ENCODE results near the gene LGALS3BP.

LGALS3BP gene

DNA sequence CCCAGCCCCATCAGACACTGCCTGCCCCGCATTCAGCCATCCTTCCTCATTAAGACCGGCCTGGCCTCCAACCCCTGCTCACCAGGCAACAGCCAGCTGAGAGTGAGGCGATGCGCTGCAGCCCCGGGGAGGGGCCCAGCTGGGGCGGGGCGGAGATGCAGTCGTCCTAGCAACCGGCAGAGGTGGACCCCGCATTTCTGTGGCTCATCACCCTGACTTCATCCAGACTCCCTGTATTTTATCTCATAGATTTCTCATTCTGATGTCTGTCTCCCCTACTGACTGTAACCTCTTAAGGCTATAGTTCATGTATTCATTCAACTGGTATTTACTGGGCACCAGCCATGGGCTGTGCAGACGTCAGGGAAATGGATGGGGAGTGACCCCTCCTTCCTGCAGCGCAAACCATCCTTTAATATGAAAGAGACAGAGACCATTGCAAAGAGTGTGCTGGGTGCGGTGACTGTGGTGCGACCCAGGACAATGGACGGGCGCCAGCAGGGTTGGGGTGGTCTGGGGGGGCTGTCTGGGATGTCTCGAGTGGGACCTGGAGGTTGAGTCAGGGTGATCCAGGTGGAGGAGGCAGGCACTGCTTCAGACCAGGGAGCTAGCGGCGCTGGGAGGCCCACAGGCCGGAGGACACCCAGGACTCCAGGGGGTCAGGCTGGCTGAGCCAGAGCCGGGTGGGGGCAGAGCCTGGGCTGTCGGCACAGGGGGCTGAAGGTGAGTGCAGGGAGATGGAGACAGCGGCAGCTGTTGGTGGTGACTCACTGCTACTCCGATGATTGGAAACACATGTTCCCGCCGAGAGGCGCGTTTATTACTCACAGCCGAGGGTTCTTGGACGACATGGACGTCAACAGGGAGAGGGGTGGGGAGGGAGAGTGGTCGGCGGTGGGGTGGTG is 44.1 kb downstream of the LGALS3BP start:
- DNase-seq (ENCODE audit: low spot score): no peak

DNA sequence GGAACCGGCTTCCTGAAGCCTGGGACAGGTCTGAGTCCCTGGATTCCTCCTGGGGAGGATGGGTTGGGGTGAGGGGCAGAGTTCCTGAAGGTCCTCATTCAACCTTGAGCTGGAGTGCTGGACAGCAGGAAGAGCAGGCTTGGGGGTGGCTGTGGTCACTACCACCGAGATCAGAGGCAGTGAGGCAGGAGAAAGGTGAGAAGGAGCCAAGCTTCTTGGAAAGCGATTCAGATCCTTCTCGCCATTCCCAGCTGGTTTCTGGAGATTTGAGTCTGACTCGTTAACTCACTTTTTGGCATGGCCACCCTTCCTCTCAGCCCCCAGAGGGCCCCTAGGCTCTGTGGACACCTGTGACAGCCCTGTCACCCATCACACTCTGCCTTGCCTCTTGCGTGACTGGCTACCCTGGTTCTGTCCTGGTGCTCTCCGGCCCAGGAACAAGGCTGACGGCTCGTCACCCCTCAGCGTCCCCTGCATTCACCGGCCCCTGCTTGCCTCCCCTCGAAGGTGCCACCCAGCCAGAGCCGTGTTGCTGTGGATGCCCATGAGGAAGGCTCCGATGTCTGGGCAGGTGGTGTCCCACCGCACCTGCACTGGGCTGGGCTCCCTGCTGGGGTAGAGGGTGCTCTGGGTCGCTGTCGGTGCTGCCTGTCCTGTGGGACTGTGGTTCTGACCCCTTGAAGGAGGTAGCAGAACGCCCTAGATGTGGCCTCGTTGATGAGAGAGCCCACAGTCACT is 44.9 kb downstream of the LGALS3BP start:
- DNase-seq (ENCODE audit: low spot score): no peak

DNA sequence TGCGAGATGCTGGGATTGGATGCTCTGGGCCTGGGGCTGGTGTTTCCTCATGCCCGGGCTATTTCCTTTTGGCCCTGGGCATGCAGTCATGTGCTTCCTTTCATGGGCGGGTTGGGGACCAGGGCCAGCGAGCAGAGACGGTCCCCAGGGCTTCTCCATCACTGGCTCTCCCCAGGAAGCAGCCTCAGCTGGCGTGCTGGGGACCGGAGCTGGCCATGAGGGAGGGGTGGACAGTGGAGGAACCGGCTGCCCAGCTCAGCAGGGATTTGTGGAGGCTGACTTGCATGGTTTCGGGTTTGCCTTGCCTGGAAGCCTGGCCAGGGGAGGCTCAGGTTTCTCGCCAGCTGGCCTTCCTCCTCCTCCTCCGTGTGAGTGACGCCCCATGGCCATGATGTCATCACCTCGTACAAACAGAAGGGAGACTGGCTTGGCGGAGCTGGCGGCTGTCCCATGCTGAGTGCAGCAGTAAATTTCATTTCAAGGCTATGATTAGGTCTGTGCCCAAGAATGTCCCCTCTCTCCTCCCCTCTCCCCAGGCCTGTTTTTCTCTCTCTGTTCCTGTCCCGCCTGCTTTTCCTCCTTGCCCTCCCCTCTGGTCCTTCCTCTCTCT is 45.7 kb downstream of the LGALS3BP start:
- no peak for DNase-seq (ENCODE audit: low spot score)

DNA sequence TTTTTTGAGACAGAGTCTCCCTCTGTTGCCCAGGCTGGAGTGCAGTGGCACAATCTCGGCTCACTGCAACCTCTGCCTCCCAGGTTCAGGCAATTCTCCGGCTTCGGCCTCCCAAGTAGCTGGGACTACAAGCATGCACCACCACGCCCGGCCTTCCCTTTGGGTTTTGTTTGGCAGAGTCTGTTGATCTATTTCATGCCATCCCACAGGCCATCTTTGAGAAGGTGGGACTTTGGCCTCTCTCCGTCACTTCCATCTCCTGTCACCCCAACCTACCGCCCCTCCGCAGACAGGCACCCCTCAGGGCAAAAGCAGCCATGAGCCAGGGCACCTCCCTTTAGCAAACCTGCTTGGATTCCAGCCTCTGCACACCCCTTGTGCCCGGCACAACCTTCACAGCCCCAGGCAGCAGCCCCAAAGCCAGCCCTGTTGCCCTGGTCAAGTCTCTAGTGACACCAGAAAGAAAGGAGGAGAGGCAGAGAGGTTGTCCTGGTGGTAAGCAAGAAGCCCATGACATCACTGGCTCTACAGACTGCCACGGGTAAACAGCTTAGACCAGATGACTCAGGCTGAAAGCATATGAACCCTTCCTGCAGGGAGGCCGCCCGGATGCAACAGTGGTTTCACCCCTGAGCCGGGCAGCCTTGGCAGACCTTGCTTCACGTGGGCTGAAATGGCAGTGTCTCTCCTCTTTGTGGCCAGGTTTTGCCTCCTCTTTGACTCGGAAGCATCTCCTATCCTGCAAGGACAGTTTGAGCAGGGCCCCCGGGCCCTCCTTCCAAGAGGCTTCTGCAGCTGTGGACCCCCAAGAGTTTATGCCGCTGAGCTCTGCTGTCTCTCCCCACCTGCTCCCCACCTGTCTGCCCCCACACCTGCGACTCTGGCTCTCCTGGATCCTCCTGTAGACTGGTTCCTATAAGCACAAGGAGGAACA is 46.4 kb downstream of the LGALS3BP start:
- DNase-seq (ENCODE audit: low spot score): no peak

DNA sequence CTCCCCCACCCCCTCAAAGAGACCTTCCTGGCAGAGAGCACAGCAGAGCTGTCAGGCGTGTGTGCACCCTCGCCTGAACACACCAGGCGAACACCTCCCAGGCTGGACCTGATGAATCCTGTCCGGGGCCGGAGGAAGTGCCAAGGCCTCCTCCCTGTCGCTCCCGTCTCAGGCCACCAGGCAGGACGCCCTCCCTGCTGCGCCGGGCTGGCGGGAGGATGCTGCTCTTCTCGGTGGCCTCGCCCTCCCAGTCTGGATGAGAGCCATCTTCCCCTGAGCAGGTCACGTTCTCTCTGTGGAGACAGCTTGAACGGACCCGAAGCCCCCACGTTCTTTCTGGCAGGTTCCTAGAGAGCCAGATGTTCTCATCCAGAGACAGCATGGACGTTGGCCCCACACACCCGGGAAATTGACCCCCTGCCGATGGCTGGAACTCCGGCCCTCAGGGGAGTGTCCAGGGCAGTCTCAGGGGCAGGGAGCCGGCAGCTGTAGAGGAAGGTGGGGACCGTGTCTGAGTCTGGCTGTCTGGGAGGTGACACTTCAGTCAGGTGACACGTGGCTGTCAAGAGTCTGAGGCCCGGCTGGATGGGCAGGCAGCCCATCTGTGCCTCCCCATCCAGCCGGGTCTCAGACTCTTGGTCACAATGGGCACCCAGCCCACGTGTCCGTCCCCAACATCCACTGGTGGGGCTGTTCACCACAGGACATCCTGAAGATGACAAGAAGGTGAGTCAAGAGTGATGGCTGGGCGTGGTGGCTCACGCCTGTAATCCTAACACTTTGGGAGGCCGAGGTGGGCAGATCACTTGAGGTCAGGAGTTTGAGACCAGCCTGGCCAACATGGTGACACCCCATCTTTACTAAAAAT is 49.6 kb downstream of the LGALS3BP start:
- no peak for DNase-seq (ENCODE audit: low spot score)

DNA sequence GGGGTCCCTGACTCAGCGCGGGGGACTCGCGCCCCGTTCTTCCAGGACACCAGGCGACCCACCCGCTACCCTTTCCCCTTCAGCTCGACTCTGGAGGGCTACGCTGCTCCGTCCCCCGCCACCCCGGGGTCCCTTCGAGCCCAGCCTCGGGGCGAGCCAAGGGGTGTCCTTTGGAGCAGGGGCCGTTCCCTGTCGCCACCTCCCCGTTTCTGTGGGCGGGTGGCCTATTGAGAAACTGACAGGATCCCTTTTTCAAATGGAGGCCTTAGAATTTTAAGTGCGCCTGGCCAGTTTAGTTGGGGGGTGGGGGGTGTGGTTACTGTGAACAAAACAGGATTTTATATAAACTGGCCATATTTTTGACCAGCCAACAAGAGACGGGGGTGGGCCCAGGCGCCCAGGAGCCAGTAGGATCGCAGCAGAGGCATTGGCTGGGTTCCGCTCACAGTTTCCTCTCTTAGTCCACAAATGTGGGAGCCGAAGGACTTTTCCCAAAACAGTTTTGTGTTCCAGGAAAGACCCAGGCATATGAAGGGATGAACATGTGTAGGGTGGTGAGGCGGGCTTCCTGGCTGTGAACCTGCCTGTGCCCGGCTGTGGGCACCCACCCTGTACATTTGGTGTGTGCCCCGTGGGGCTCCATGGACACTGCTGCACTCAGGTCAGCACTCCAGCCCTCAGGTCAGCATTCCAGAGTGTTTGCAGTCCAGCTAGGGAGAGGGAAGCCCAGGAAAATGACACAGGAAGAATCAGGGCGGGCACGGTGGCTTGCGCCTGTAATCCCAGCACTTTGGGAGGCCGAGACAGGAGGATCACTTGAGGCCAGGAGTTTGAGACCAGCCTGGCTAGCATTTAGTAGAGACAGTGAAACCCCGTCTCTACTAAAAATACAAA is 53.8 kb downstream of the LGALS3BP start:
- no peak for DNase-seq (ENCODE audit: low spot score)

DNA sequence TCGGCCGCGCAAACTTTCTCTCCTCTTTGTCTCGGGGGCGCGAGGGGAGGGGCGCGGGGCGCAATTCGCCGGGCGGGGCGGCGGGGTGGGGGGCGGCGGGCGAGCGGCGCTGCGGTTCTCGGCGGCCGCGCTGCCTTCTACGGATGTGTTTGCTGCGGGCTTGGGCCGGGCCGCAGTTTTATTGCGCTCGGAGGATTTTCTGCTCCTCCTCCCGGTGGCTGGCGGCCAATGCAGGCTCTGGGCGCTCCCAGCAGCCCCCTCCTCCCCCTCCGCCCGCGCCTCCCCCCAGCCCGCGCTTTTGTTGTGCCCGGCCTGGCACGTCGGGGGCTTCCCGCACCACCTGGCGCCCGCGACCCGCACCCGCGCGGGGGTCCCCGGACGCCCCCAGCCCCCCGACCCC is 54.5 kb downstream of the LGALS3BP start, which contains the start of gene TIMP2:
Gene TIMP2 (minus strand): TSS at position 154 of the 400 bp plus-strand sequence. CDS start 299 bp downstream, outside the sequence.
- DNase-seq (ENCODE audit: low spot score): no peak

DNA sequence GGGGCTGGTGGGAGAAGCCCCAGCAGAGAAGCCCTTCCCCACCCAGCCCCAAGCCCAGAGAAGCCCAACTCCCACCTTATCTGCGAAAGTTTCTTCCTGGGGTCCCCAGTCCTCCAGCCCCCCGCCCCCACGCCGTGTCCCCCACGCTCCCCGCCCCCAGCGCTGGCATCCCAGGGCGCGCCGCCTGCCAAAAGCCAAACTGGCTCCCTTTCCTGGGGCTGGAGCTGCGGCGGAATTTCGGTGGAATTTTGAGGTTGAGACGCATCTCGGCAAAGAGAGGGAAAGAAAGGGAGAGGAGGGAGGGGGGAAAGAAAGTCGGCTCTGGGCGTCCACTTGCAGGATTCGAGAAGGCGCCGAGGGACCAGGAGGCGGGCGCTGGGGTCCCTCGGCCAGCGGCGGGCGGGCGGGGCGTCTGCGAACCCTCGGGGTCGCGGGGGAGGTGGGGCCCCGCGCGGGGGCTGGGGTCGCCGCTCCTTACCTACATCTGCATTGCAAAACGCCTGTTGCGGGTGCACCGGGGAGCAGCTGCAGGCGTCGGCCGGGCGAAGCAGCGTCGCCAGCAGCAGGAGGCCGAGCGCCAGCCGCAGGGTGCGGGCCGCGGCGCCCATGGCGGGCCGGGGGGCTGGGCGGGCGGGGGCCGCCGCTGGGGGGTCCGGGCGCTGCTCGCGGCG is 55.1 kb downstream of the LGALS3BP start:
- DNase-seq (ENCODE audit: low spot score): no peak

DNA sequence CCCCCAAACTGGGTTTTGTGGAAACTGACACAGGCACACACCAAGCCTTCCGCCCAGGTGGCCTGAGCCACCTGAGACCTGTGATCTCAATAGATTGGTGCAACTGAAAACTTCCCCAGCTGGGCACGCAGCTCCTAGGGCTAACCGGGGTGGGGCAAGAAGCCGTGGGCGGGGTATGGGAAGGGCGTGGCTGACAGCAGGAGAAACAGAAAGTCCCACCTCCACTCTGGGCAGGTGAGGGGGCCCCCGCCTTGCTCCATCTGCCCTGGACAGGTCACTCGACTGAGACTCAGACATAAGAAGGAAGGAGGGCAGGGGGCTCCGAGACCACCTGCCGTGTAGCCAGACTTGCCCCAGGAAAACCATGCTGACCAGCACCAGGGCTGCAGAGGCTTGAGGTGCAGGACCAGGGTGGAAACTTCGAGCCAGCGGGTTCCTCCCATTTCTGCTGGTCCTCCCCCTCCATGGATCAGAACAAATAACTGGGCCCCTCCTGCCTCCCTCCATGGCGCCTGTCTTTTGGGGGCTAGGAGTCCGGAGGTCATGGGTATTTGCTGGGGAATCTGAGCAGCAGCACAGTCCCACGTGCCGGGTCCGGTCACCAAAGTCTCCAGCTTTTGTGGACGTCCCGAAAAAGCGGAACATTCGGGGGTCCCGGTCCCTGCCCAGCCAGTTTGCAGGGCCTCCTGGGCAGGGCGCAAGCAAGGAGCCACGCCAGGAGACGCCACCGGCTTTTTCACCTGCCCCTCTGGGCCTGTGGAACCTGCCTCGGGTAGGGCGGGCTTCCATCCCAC is 55.9 kb downstream of the LGALS3BP start:
- no peak for DNase-seq (ENCODE audit: low spot score)

DNA sequence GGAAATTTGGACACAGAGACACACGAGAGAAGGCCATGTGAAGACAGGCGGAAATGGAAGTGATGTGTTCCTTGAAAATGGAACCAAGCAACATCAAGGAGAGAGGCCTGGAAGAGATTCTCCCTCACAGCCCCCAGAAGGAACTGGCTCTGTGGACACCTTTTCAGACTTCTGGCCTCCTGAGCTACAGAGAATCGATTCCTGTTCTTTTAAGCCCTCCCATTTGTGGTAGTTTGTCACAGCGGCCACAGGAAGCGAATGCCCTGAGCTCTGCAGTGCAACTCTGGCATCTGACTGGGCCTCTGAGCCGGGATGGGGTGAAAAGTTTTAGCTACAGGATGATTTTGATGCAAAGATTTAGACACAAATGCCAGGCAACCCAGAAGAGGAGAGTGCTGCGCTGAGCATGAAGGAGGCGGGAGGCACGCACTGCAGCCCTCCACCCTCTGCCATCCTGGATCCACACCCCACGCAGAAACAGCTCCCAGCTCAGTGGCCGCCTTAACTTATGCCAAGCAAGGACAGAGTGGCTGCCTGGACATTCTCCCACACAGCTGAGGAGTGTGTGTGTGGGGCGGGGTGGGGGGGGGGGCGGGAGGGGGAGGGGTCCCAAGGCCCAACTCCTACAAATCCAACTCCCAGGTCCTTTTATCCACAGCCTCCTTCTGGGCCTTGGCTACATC is 56.8 kb downstream of the LGALS3BP start:
- DNase-seq (ENCODE audit: low spot score): no peak

DNA sequence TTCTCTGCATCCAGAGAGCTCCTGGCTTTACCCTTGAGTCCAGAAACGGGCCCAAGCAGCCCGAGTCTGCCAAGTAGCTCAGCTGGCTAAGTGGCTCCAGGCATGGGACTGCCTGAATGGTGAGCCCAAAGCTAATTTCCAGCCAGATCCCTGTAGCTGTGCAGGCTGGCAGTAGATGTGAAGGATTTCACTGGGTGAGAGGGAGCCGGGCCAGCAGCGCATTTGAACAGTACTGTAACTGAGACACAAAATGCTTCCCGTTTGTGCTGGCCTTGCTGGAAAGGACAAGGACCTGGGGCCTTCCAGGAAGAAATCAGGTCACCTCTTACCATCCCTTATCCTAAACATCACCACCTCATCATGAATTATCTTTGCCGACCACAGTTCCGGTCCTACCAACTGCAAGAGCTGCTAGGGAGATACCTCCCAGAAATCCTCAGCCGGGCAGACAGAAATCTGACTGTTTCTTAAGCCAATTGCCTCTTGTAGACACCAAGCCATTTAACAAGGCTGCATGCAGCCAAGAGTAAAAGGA is 58.2 kb downstream of the LGALS3BP start:
- no peak for DNase-seq (ENCODE audit: low spot score)

Measured in hematopoietic multipotent progenitor cell treated with erythropoietin and hydrocortisone succinate and interleukin-3 and kit ligand, for 15 days (in vitro differentiated cells).